Upper lobe of left lung (tissue), 6 donors: ENCODE results near the gene ZNF597. TPM values are rescaled to one million over a fixed set of nuclear protein-coding genes. Genes with fewer than 3 reads are reported as not detected.

Source experiments
- ATAC-seq, 2 donors: fragments of 200-7000 bp; cut with Tn5 transposase; one replicate each; pipeline ENCODE4 v1.9.1; 2022; ENCODE audit warnings: mild to moderate bottlenecking in 2 of 2, moderate library complexity in 2 of 2; ENCODE audit not compliant: low FRiP score in 2 of 2
- DNase-seq, 2 donors: peaks; one replicate each; pipeline ENCODE4 v3.0.0-alpha.2; 2019 to 2020
- H3K27ac ChIP-seq, 4 donors: fragments of 200-600 bp; sonication (generic); one replicate each; pipeline ENCODE4 v1.5.1; 2016 to 2019
- H3K27me3 ChIP-seq, 4 donors: fragments of 200-600 bp; sonication (generic); one replicate each; pipeline ENCODE4 v1.5.1; 2017 to 2019
- H3K36me3 ChIP-seq, 4 donors: fragments of 200-600 bp; sonication (generic); one replicate each; pipeline ENCODE4 v1.5.1; 2016 to 2019
- H3K4me1 ChIP-seq, 4 donors: fragments of 200-600 bp; sonication (generic); one replicate each; pipeline ENCODE4 v1.5.1; 2018 to 2019
- H3K4me3 ChIP-seq, 4 donors: fragments of 200-600 bp; sonication (generic); one replicate each; pipeline ENCODE4 v1.5.1; 2017 to 2019; ENCODE audit warnings: mild to moderate bottlenecking in 2 of 4, moderate library complexity in 1 of 4
- H3K9me3 ChIP-seq, 4 donors: fragments of 200-600 bp; sonication (generic); one replicate each; pipeline ENCODE4 v1.5.1; 2018 to 2019
- CTCF ChIP-seq, 6 experiments: fragments of 450-650 bp in 4 of 6; fragments of 200-600 bp in 2 of 6; sonication (generic) in 2 of 6; IDR thresholded peaks; one replicate each; pipeline ENCODE4 v1.5.1; 2016 to 2019; ENCODE audit warnings: antibody characterized with exemption in 6 of 6
- EP300 ChIP-seq, 4 donors: sonication (generic); formaldehyde crosslinking; IDR thresholded peaks; one replicate each; pipeline ENCODE4 v1.5.1; 2017; ENCODE audit warnings: antibody characterized with exemption in 4 of 4, control low read depth in 2 of 4
- POLR2A ChIP-seq, 4 donors: fragments of 450-650 bp; IDR thresholded peaks; one replicate each; pipeline ENCODE4 v1.5.1; 2016 to 2017; ENCODE audit warnings: antibody characterized with exemption in 4 of 4, mild to moderate bottlenecking in 2 of 4
- POLR2AphosphoS5 ChIP-seq, 2 donors: sonication (generic); formaldehyde crosslinking; IDR thresholded peaks; one replicate each; pipeline ENCODE4 v1.5.1; 2017; ENCODE audit warnings: antibody characterized with exemption in 2 of 2
- WGBS, 2 donors: methylation state at CpG; one replicate each; pipeline ENCODE4 v1.1.5; 2017 to 2018; 5-methylcytosine and 5-hydroxymethylcytosine counted together
- total RNA-seq, 6 donors: library from RNA; depleted of rRNA in 4 of 6; stranded (reverse); fragments of >200 nt in 4 of 6; gene quantifications; one replicate each; pipeline versions ENCODE4 v1.1.0 to v1.2.1, GENCODE V29; 2016 to 2021
- donor health status: DM: no; HTN: no; CAD: no; lungs with moderate emphysema.
- donor health status: DM: no; HTN: yes; CAD: no; lungs with severe emphysema.

Gene ZNF597
- total RNA-seq, 6 donors from 2014 or later: 0.78 to 7.7 (median 4.6) TPM

- no peaks in the 10 kb centered on the region for H3K27me3 ChIP-seq
- H3K4me3 ChIP-seq: no peak overlapping the region
- ATAC-seq (peak in 1 of 2 donors; percentile 31), DNase-seq (no peak)
- WGBS, 2 donors: 86 to 94% methylated on average over 15 to 24 of the region's 24 CpGs
- H3K9me3 ChIP-seq: no peaks in the 10 kb centered on the region
- peaks cover 24 to 52% (median 43%) of the 10 kb centered on the region in 4 donors for H3K36me3 ChIP-seq
- no peak overlapping the region for H3K27ac ChIP-seq
- H3K4me1 ChIP-seq: peaks cover 0 to 8% (median 0%) of the 10 kb centered on the region in 4 donors
- TF ChIP-seq CTCF (IDR thresholded peaks at IDR 0.05): no peak
- TF ChIP-seq POLR2AphosphoS5 (IDR thresholded peaks at IDR 0.05): no peak
- no peak for TF ChIP-seq EP300 (IDR thresholded peaks at IDR 0.05)
- TF ChIP-seq POLR2A (IDR thresholded peaks at IDR 0.05): no peak
These were observed 44.5 kb upstream of the ZNF597 start for GRCh38 chr16:3487521-3488410.

- no peak overlapping the region for H3K27ac ChIP-seq
- no peaks in the 10 kb centered on the region for H3K27me3 ChIP-seq
- 94 to 95% methylated on average over 19 to 23 of the region's 24 CpGs for WGBS, 2 donors
- no peak for ATAC-seq
- H3K4me1 ChIP-seq: peaks cover 0 to 8% (median 0%) of the 10 kb centered on the region in 4 donors
- no peak for DNase-seq
- H3K4me3 ChIP-seq: no peak overlapping the region
- TF ChIP-seq POLR2AphosphoS5 (IDR thresholded peaks at IDR 0.05) (no peak), EP300 (IDR thresholded peaks at IDR 0.05) (no peak), POLR2A (IDR thresholded peaks at IDR 0.05) (no peak), CTCF (IDR thresholded peaks at IDR 0.05) (no peak)
- H3K9me3 ChIP-seq: no peaks in the 10 kb centered on the region
- peaks cover 33 to 63% (median 54%) of the 10 kb centered on the region in 4 donors for H3K36me3 ChIP-seq
These were observed 43.4 kb upstream of the ZNF597 start for GRCh38 chr16:3486506-3487215.

GRCh38 chr16:3485821-3486505 is 42.7 kb upstream of the ZNF597 start:
- no peaks in the 10 kb centered on the region for H3K27me3 ChIP-seq
- no peak overlapping the region for H3K27ac ChIP-seq
- no peaks in the 10 kb centered on the region for H3K9me3 ChIP-seq
- no peak for ATAC-seq
- TF ChIP-seq EP300 (IDR thresholded peaks at IDR 0.05): no peak
- no peak for TF ChIP-seq POLR2A (IDR thresholded peaks at IDR 0.05)
- TF ChIP-seq CTCF (IDR thresholded peaks at IDR 0.05): no peak
- no peak for TF ChIP-seq POLR2AphosphoS5 (IDR thresholded peaks at IDR 0.05)
- 90 to 100% methylated on average over 1 to 20 of the region's 20 CpGs for WGBS, 2 donors
- peaks cover 0 to 2% (median 0%) of the 10 kb centered on the region in 4 donors for H3K4me1 ChIP-seq
- DNase-seq: peak in 1 of 2 donors; percentile 77
- H3K4me3 ChIP-seq: no peak overlapping the region
- peaks cover 34 to 70% (median 61%) of the 10 kb centered on the region in 4 donors for H3K36me3 ChIP-seq

- no peak for DNase-seq
These were observed 41.9 kb upstream of the ZNF597 start for GRCh38 chr16:3485097-3485745.

More at GRCh38 chr16:3485097-3485745, 41.9 kb upstream of the ZNF597 start:
- no peaks in the 10 kb centered on the region for H3K9me3 ChIP-seq
- 83 to 92% methylated on average over 9 to 12 of the region's 15 CpGs for WGBS, 2 donors
- peaks cover 36 to 76% (median 65%) of the 10 kb centered on the region in 4 donors for H3K36me3 ChIP-seq
- no peaks in the 10 kb centered on the region for H3K4me1 ChIP-seq
- H3K27me3 ChIP-seq: no peaks in the 10 kb centered on the region
- ATAC-seq: no peak
- H3K4me3 ChIP-seq: no peak overlapping the region
- H3K27ac ChIP-seq: no peak overlapping the region
- TF ChIP-seq POLR2AphosphoS5 (IDR thresholded peaks at IDR 0.05) (no peak), CTCF (IDR thresholded peaks at IDR 0.05) (no peak), POLR2A (IDR thresholded peaks at IDR 0.05) (no peak), EP300 (IDR thresholded peaks at IDR 0.05) (no peak)
